ENCODE measurements around the gene ARMC3. TPM values are rescaled to one million over a fixed set of nuclear protein-coding genes. Genes with fewer than 3 reads are reported as not detected.
"Not testable (repeated sequence)": the region's sequence is repeated elsewhere in the genome, so short reads cannot be mapped to it uniquely, and the experiment has no call there.

ARMC3 gene
- total and polyA plus RNA-seq, 11 donors = not detected

DNA sequence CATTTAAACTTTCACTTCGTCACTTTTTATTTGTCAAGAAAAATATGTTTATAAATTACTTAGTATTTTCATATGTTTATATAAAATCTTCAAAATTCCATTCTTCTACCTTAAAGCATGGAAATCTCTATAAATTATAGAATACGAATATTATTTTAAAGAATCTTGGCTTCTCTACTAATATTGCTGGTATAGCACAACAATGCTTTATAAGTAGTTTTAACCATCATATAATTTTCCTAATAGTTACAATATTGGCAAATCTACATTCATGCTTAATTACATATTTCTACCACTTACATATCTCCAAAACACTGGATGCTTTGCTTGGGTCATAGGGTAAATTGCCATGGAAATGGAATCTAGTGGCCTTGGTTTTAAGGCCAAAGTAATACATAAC, 21.1 kb upstream of the ARMC3 start:
- peaks cover 0 to 17% (median 1%) of the 10 kb centered on the region in 12 donors for H3K9me3 ChIP-seq
- H3K4me3 ChIP-seq = no peak overlapping the region
- ATAC-seq (no peak), DNase-seq (no peak)
- H3K4me1 ChIP-seq = no peaks in the 10 kb centered on the region
- no peaks in the 10 kb centered on the region for H3K36me3 ChIP-seq
- TF ChIP-seq CTCF (IDR thresholded peaks at IDR 0.05) (no peak), POLR2A (IDR thresholded peaks at IDR 0.05) (no peak)
- no peaks in the 10 kb centered on the region for H3K27me3 ChIP-seq
- no peak overlapping the region for H3K27ac ChIP-seq
- WGBS, 4 donors = 92 to 98% (median 94%) methylated on average over 2 of the region's 2 CpGs
- intact Hi-C loops (cut with DNase I) = no loop called here

DNA sequence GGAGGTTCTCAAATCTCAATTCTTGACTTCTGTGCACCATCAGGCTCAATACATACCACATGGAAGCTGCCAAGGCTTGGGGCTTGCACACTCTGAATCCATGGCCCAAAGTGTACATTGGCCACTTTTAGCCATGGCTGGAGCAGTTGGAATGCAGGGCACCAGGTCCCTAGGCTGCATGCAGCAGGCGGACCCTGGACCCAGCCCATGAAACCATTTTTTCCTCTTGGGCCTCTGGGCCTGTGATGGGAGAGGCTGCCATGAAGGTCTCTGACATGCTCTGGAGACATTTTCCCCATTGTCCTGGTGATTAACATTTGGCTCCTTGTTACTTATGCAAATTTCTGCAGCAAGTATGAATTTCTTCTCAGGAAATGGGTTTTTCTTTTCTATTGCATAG, 19.0 kb upstream of the ARMC3 start:
- peaks cover 0 to 11% (median 0%) of the 10 kb centered on the region in 12 donors for H3K4me1 ChIP-seq
- H3K27me3 ChIP-seq = no peaks in the 10 kb centered on the region
- WGBS, 4 donors = 90 to 100% (median 97%) methylated on average over 1 of the region's 1 CpG
- no peak for TF ChIP-seq POLR2A (IDR thresholded peaks at IDR 0.05)
- no peak for TF ChIP-seq CTCF (IDR thresholded peaks at IDR 0.05)
- intact Hi-C loops (cut with DNase I) = no loop called here
- H3K36me3 ChIP-seq = no peaks in the 10 kb centered on the region
- ATAC-seq = no peak
- no peak overlapping the region for H3K27ac ChIP-seq
- DNase-seq = no peak
- no peak overlapping the region for H3K4me3 ChIP-seq
- H3K9me3 ChIP-seq = peaks cover 0 to 17% (median 1%) of the 10 kb centered on the region in 12 donors

GRCh38 chr10:22909673-22910072, 18.2 kb upstream of the ARMC3 start:
- WGBS, 4 donors = 95 to 100% (median 96%) methylated on average over 1 of the region's 1 CpG
- Histone ChIP-seq H3K9me3 (peaks cover 0 to 17% (median 1%) of the 10 kb centered on the region in 12 donors), H3K4me1 (peaks cover 0 to 11% (median 0%) of the 10 kb centered on the region in 12 donors)
- DNase-seq; H3K27me3 ChIP-seq; H3K27ac ChIP-seq; H3K36me3 ChIP-seq; H3K4me3 ChIP-seq; intact Hi-C loops (cut with DNase I); ATAC-seq: not testable (repeated sequence)

- H3K36me3 ChIP-seq = no peaks in the 10 kb centered on the region
- DNase-seq = no peak
- ATAC-seq = no peak
Observed at GRCh38 chr10:22911067-22911466, 16.8 kb upstream of the ARMC3 start.

More at GRCh38 chr10:22911067-22911466, 16.8 kb upstream of the ARMC3 start:
- intact Hi-C loops (cut with DNase I) = no loop called here
- no peak overlapping the region for H3K4me3 ChIP-seq
- peaks cover 0 to 11% (median 0%) of the 10 kb centered on the region in 12 donors for H3K4me1 ChIP-seq
- H3K27ac ChIP-seq = no peak overlapping the region
- TF ChIP-seq CTCF (IDR thresholded peaks at IDR 0.05) (no peak), POLR2A (IDR thresholded peaks at IDR 0.05) (no peak)
- WGBS, 4 donors = 57 to 91% (median 91%) methylated on average over 1 of the region's 1 CpG
- H3K27me3 ChIP-seq = no peaks in the 10 kb centered on the region
- H3K9me3 ChIP-seq = peaks cover 0 to 17% (median 0%) of the 10 kb centered on the region in 12 donors

Data from heart left ventricle (tissue), 16 donors.